Measurements from ENCODE around the gene MET. TPM values are rescaled to one million over a fixed set of nuclear protein-coding genes. Genes with fewer than 3 reads are reported as not detected.

Gene MET
- total RNA-seq, 1 donor from 2014 or later, result 15.2 TPM

- TF ChIP-seq CTCF (IDR thresholded peaks at IDR 0.05), result no peak
- no peak for TF ChIP-seq POLR2A (IDR thresholded peaks at IDR 0.05)
- no peak for TF ChIP-seq POLR2AphosphoS5 (IDR thresholded peaks at IDR 0.05; ENCODE audit: insufficient read depth in 1 of 2, low read depth in 1 of 2)
- no peaks in the 10 kb centered on the region for H3K36me3 ChIP-seq
- H3K27me3 ChIP-seq, result no peaks in the 10 kb centered on the region
- H3K4me1 ChIP-seq, result no peaks in the 10 kb centered on the region
- no peaks in the 10 kb centered on the region for H3K9me3 ChIP-seq
- H3K27ac ChIP-seq, result no peak overlapping the region
- H3K4me3 ChIP-seq, result no peak overlapping the region
- no peak for DNase-seq (ENCODE audit: extremely low spot score in 2 of 2)
- intact Hi-C loops (cut with DNase I), result no loop called here
Measured at GRCh38 chr7:116829493-116829892, 157.5 kb downstream of the MET start.

GRCh38 chr7:116832692-116833091, 160.7 kb downstream of the MET start:
- H3K4me3 ChIP-seq, result no peak overlapping the region
- H3K27ac ChIP-seq, result no peak overlapping the region
- no peaks in the 10 kb centered on the region for H3K4me1 ChIP-seq
- TF ChIP-seq POLR2A (IDR thresholded peaks at IDR 0.05) (no peak), CTCF (IDR thresholded peaks at IDR 0.05) (no peak), POLR2AphosphoS5 (IDR thresholded peaks at IDR 0.05; ENCODE audit: insufficient read depth in 1 of 2, low read depth in 1 of 2) (no peak)
- DNase-seq (ENCODE audit: extremely low spot score in 2 of 2), result no peak
- no peaks in the 10 kb centered on the region for H3K27me3 ChIP-seq
- H3K9me3 ChIP-seq, result no peaks in the 10 kb centered on the region
- intact Hi-C loops (cut with DNase I), result no loop called here
- H3K36me3 ChIP-seq, result no peaks in the 10 kb centered on the region

GRCh38 chr7:116834815-116835504, 163.0 kb downstream of the MET start:
- no peak for DNase-seq (ENCODE audit: extremely low spot score in 2 of 2)
- intact Hi-C loops (cut with DNase I), result no loop called here
- Histone ChIP-seq H3K4me1 (no peaks in the 10 kb centered on the region), H3K36me3 (no peaks in the 10 kb centered on the region), H3K4me3 (no peak overlapping the region), H3K9me3 (no peaks in the 10 kb centered on the region), H3K27ac (no peak overlapping the region), H3K27me3 (no peaks in the 10 kb centered on the region)
- no peak for TF ChIP-seq POLR2A (IDR thresholded peaks at IDR 0.05)
- no peak for TF ChIP-seq CTCF (IDR thresholded peaks at IDR 0.05)
- no peak for TF ChIP-seq POLR2AphosphoS5 (IDR thresholded peaks at IDR 0.05; ENCODE audit: insufficient read depth in 1 of 2, low read depth in 1 of 2)

DNA sequence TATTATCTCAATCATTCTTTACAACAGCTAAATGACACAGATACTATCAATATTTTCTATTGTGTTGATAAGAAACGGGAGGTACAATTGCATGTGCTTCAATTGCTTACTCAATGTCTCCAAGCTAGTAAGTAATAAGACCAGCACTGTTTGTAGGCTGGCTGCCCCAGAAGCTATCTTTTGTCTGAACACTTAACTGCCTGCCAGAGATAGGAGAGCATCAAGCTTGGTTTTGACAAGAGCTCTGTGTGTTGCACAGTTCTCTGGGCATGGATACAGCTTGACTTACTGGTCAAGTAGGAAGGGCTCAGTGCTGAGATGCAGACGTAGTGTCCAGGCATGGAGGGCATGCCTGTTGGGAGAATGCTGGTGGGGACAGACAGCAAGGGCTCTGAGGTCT, 164.1 kb downstream of the MET start:
- no peaks in the 10 kb centered on the region for H3K9me3 ChIP-seq
- H3K4me1 ChIP-seq, result no peaks in the 10 kb centered on the region
- no peak overlapping the region for H3K4me3 ChIP-seq
- no peak for TF ChIP-seq POLR2AphosphoS5 (IDR thresholded peaks at IDR 0.05; ENCODE audit: insufficient read depth in 1 of 2, low read depth in 1 of 2)
- TF ChIP-seq CTCF (IDR thresholded peaks at IDR 0.05), result no peak
- no peak for TF ChIP-seq POLR2A (IDR thresholded peaks at IDR 0.05)
- DNase-seq (ENCODE audit: extremely low spot score in 2 of 2), result no peak
- no peaks in the 10 kb centered on the region for H3K27me3 ChIP-seq
- intact Hi-C loops (cut with DNase I), result no loop called here
- no peak overlapping the region for H3K27ac ChIP-seq
- H3K36me3 ChIP-seq, result no peaks in the 10 kb centered on the region

DNA sequence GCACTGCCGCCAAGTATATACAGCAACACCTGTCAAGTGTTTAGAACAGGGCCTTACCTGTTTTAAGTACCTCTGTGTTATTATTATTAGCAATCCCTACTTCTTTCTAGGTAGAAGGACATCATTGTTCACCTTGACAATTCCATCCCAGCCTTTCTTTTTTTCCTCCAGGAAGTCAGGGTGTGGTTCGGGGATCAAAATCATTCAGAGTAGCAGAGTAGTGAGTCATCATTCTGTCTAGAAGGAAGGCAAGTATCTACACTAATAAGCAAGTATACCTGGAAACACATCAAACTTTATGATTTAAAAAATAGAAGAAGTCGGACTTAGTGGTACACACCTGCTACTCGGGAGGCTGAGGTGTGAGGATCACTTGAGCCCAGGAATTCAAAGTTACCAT, 164.9 kb downstream of the MET start:
- no peaks in the 10 kb centered on the region for H3K4me1 ChIP-seq
- intact Hi-C loops (cut with DNase I), result no loop called here

More for the DNA sequence above, 164.9 kb downstream of the MET start:
- TF ChIP-seq CTCF (IDR thresholded peaks at IDR 0.05) (no peak), POLR2AphosphoS5 (IDR thresholded peaks at IDR 0.05; ENCODE audit: insufficient read depth in 1 of 2, low read depth in 1 of 2) (no peak)
- no peak overlapping the region for H3K27ac ChIP-seq
- no peak for DNase-seq (ENCODE audit: extremely low spot score in 2 of 2)
- no peaks in the 10 kb centered on the region for H3K36me3 ChIP-seq
- no peaks in the 10 kb centered on the region for H3K27me3 ChIP-seq
- H3K4me3 ChIP-seq, result no peak overlapping the region
- no peaks in the 10 kb centered on the region for H3K9me3 ChIP-seq
